Stimulated activated naive CD8-positive, alpha-beta T cell treated with anti-CD3 and anti-CD28 coated beads, Interleukin-15, Interleukin-2, amounts not matched to agents 100 ng/mL and 50 ng/mL, for 24 hours (primary cell): Measurements from ENCODE around the gene GAPDH.
"Not testable (repeated sequence)": the region's sequence is repeated elsewhere in the genome, so short reads cannot be mapped to it uniquely, and the experiment has no call there.

Source experiments
- H3K27ac Mint-ChIP-seq: one replicate; pipeline ENCODE4 v1.8.0; 2021; ENCODE audit warnings: mild to moderate bottlenecking, mixed read lengths
- H3K27me3 Mint-ChIP-seq: one replicate; pipeline ENCODE4 v1.8.0; 2021; ENCODE audit warnings: mixed read lengths
- H3K36me3 Mint-ChIP-seq: one replicate; pipeline ENCODE4 v1.8.0; 2021; ENCODE audit warnings: low read depth, mixed read lengths
- H3K4me1 Mint-ChIP-seq: one replicate; pipeline ENCODE4 v1.8.0; 2021; ENCODE audit warnings: low read depth, mixed read lengths
- H3K4me3 Mint-ChIP-seq: one replicate; pipeline ENCODE4 v1.8.0; 2021; ENCODE audit warnings: mild to moderate bottlenecking, mixed read lengths
- H3K9me3 Mint-ChIP-seq: one replicate; pipeline ENCODE4 v1.8.0; 2021; ENCODE audit warnings: mixed read lengths

The GAPDH gene

DNA sequence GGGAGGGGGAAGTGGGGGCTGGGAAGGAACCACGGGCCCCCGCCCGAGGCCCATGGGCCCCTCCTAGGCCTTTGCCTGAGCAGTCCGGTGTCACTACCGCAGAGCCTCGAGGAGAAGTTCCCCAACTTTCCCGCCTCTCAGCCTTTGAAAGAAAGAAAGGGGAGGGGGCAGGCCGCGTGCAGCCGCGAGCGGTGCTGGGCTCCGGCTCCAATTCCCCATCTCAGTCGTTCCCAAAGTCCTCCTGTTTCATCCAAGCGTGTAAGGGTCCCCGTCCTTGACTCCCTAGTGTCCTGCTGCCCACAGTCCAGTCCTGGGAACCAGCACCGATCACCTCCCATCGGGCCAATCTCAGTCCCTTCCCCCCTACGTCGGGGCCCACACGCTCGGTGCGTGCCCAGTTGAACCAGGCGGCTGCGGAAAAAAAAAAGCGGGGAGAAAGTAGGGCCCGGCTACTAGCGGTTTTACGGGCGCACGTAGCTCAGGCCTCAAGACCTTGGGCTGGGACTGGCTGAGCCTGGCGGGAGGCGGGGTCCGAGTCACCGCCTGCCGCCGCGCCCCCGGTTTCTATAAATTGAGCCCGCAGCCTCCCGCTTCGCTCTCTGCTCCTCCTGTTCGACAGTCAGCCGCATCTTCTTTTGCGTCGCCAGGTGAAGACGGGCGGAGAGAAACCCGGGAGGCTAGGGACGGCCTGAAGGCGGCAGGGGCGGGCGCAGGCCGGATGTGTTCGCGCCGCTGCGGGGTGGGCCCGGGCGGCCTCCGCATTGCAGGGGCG is at the start of gene GAPDH:
Gene GAPDH, plus strand, starts transcription at position 595 of the 772 bp plus-strand sequence. CDS start 316 bp downstream, outside the sequence.
- H3K27me3 Mint-ChIP-seq = no peaks in the 10 kb centered on the region
- peaks cover 81% of the 10 kb centered on the region for H3K36me3 Mint-ChIP-seq
- H3K4me3 Mint-ChIP-seq = peak within 1 kb of the TSS; percentile 99
- H3K4me1 Mint-ChIP-seq = peaks cover 63% of the 10 kb centered on the region
- no peaks in the 10 kb centered on the region for H3K9me3 Mint-ChIP-seq
- H3K27ac Mint-ChIP-seq = peak within 1 kb of the TSS; percentile 100

DNA sequence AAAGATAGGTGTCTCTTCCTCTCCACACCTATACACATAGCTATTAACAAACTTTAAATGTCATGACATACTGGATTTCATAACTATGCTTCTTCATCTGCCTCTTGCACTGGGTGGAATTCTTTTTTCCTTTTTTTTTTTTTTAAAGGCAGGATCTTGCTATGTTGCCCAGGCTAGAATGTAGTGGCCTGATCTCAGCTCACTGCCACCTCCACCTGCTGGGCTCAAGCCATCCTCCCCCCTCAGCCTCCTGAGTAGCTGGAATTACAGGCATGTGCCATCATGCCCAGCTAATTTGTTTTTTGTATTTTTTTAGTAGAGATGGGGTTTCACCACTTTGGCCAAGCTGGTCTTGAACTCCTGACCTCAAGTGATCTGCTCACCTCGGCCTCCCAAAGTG is 46.1 kb upstream of the GAPDH start:
- Mint-ChIP-seq H3K4me1 (peaks cover 12% of the 10 kb centered on the region), H3K36me3 (peaks cover 15% of the 10 kb centered on the region), H3K27ac (no peak overlapping the region), H3K27me3 (no peaks in the 10 kb centered on the region), H3K9me3 (no peaks in the 10 kb centered on the region), H3K4me3 (no peak overlapping the region)

DNA sequence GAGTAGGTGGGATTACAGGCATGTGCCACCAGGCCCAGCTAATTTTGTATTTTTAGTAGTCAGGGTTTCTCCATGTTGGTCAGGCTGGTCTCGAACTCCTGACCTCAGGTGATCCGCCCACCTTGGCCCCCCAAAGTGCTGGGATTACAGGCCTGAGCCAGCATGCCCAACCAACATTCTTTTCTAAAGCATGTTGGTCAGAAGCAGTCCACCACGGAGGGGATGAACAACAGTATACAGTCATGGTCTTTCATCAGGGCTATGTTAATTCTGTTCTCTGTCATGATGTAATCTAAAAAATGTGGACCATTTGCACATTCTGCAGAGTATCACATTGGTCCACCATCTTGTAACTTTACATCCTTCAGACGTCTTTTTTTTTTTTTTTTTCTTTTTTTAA is 44.9 kb upstream of the GAPDH start:
- Mint-ChIP-seq H3K4me1 (peaks cover 16% of the 10 kb centered on the region), H3K36me3 (peaks cover 15% of the 10 kb centered on the region), H3K27ac (no peak overlapping the region), H3K27me3 (no peaks in the 10 kb centered on the region), H3K4me3 (no peak overlapping the region), H3K9me3 (no peaks in the 10 kb centered on the region)

DNA sequence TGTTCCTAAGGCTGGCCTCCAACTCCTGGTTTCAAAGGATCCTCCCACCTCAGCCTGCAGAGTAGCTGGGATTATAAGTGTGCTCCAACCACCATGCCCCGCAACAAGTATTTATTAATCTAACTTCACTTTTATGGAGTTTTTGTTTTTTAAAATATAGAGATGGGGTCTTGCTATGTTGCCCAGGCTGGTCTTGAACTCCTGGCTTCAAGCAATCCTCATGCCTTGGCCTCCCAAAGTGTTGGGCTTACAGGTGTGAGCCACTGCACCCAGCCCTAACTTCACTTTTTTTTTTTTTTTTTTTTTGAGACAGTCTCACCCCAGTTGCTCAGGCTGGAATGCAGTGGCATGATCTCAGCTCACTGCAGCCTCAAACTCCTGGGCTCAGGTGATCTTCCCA is 43.6 kb upstream of the GAPDH start:
- H3K4me3 Mint-ChIP-seq, H3K27me3 Mint-ChIP-seq, H3K27ac Mint-ChIP-seq, H3K9me3 Mint-ChIP-seq: not testable (repeated sequence)
- Mint-ChIP-seq H3K4me1 (peaks cover 24% of the 10 kb centered on the region), H3K36me3 (peaks cover 23% of the 10 kb centered on the region)

DNA sequence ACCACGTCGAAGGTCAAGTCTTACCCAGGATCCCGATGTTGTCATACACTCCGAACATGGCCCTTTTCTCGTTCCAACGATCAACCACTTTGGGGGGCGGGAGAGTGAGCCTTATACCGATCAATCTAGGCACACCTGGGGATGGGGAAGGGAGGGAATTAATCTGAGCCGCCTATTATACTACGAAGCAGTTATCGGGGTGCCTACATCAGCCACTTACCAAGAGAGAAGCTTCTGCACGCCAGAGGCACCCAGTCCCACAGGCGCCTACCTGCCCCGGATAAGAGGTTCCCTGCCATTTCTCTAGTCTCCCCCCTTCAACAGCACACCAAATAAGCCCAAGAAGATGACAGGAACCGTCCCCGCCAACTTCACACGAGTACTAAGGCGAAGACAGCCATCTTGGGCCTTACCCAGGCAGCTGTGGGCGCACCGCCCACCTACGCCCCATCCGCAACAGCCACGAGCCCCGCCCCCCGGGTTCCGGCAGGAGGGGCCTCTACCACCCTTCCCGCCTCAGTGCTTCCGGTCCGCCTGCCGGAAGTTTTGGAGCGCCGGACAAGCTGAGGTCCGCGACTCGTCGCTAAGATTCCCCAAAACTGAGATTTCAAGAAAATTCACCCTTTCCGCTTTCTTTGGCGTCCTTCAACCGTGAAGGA is 41.4 kb upstream of the GAPDH start, which contains the start of gene MRPL51:
Gene MRPL51, minus strand, starts transcription at position 425 of the 659 bp plus-strand sequence. Its CDS starts 126 bp downstream, at position 299.
- peak within 1 kb of the TSS; percentile 97 for H3K27ac Mint-ChIP-seq
- H3K4me3 Mint-ChIP-seq = peak within 1 kb of the TSS; percentile 93
- H3K4me1 Mint-ChIP-seq = peaks cover 41% of the 10 kb centered on the region
- H3K9me3 Mint-ChIP-seq = no peaks in the 10 kb centered on the region
- peaks cover 32% of the 10 kb centered on the region for H3K36me3 Mint-ChIP-seq
- H3K27me3 Mint-ChIP-seq = no peaks in the 10 kb centered on the region

DNA sequence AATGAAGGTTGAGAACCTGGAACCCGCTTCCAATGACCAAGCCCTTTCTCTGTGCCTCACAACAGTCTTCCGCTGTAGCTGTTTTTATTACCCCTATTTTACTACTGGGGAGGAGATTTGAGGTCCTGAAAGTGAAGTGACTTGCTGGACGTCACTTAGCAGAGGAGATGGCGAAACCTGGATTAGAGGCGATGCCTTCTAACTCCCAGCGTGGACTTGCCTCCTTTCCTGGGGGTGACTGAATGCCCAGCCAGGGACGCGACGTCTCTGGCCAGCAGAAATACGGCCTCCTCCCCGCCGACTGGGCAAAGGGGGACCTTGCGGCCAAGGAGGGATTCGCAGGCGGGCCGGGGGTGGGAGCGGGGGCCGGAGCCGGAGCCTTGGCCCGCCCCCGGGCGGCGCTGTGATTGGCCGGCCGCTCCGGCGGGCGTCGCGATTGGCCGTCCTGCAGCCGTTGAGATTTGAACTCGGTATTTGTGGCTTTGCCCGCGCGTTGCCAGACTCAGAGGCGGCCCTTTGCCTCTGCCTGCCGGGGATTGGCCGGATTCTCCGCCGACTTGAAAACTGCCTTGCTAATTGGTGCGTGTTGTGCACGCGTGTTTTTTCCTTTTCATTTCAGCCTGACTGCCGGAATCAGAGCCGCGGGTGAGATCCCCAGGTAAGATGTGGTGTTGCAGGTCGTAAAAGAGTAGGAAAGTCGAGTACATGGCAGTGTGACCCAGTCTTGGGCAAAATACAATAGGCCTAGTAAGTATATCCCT is 40.6 kb upstream of the GAPDH start, which contains the start of gene NCAPD2:
Gene NCAPD2, plus strand, starts transcription at position 606 of the 761 bp plus-strand sequence. CDS start 997 bp downstream, outside the sequence.
- Mint-ChIP-seq H3K4me1 (peaks cover 45% of the 10 kb centered on the region), H3K36me3 (peaks cover 37% of the 10 kb centered on the region), H3K27me3 (no peaks in the 10 kb centered on the region), H3K4me3 (peak within 1 kb of the TSS; percentile 93), H3K27ac (peak within 1 kb of the TSS; percentile 97), H3K9me3 (no peaks in the 10 kb centered on the region)

DNA sequence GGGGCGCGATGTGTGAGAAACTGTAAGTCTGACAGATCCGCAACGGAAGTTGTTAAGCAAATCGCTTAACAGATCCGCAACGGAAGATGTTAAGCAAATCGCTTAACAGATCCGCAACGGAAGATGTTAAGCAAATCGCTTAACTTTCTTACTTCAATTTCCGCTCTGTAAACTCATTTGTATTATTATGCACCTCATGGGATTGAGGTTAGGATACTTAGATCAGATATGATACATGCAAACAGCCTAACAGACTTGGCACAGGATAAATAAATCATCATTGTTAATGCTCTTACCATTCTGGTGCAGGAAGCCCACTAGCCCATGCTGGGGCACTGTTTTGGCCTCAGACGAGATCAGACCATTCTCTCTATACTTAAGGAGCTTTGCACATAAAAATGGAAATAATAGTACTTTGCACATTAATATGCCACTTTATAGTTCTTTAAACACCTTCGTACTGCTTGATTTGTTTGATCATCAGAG is 40.0 kb upstream of the GAPDH start:
- peaks cover 45% of the 10 kb centered on the region for H3K4me1 Mint-ChIP-seq
- H3K36me3 Mint-ChIP-seq = peaks cover 43% of the 10 kb centered on the region
- peak overlapping the region; percentile 93 for H3K4me3 Mint-ChIP-seq
- H3K27ac Mint-ChIP-seq = peak overlapping the region; percentile 97
- H3K9me3 Mint-ChIP-seq = no peaks in the 10 kb centered on the region
- no peaks in the 10 kb centered on the region for H3K27me3 Mint-ChIP-seq

DNA sequence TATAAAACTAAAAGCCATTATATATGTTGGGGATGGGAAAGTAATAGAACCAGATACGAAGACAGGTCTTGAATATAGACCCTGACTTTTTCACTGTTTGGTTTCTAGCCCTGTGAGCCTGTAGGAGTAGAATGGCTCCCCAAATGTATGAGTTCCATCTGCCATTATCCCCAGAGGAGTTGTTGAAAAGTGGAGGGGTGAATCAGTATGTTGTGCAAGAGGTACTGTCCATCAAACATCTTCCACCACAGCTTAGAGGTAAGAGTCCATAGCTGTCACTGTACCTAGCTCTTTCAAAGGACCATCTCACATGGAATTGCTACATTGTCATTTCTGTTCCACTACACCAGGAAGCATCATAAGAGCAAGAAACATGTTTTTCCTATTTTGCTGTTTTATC is 39.3 kb upstream of the GAPDH start:
- peaks cover 48% of the 10 kb centered on the region for H3K36me3 Mint-ChIP-seq
- peak overlapping the region; percentile 93 for H3K4me3 Mint-ChIP-seq
- no peaks in the 10 kb centered on the region for H3K9me3 Mint-ChIP-seq
- H3K4me1 Mint-ChIP-seq = peaks cover 45% of the 10 kb centered on the region
- H3K27ac Mint-ChIP-seq = peak overlapping the region; percentile 97
- no peaks in the 10 kb centered on the region for H3K27me3 Mint-ChIP-seq

DNA sequence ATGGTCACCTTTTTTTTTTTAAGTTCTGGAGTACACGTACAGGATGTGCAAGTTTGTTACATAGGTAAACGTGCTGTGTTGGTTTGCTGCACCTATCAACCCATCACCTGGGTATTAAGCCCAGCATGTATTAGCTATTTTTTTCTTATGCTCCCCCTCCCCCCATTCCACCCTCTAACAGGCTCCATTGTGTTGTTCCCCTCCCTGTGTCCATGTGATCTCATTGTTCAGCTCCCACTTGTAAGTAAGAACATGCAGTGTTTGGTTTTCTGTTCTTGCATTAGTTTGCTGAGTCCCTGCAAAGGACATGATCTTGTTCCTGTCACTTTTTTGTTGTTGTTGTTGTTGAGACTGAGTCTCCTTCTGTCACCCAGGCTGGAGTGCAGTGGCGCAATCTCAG is 37.0 kb upstream of the GAPDH start:
- not testable (repeated sequence) for H3K4me3 Mint-ChIP-seq, H3K9me3 Mint-ChIP-seq, H3K27me3 Mint-ChIP-seq
- H3K4me1 Mint-ChIP-seq = peaks cover 37% of the 10 kb centered on the region
- H3K27ac Mint-ChIP-seq = peak overlapping the region; percentile 64
- peaks cover 35% of the 10 kb centered on the region for H3K36me3 Mint-ChIP-seq

DNA sequence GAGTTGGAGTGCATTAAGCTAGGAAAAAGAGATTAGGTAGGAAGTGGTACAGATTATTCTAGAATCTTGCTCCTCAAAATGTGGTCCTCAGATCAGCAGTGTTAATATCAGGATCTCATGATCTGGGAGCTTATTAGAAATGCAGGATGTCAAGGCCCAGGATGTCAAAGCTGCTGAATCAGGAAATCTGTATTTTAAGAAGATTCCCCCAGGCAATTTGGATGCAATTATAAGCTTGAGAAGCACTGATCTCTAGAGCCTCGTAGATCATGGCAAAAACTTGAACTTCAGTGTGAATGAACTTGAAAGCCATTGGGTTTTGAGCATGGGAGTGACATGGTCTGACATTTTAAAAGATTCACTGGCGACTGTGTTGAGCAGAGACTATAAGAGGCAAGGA is 33.9 kb upstream of the GAPDH start:
- H3K4me1 Mint-ChIP-seq = peaks cover 23% of the 10 kb centered on the region
- no peak overlapping the region for H3K27ac Mint-ChIP-seq
- no peaks in the 10 kb centered on the region for H3K27me3 Mint-ChIP-seq
- peaks cover 37% of the 10 kb centered on the region for H3K36me3 Mint-ChIP-seq
- no peak overlapping the region for H3K4me3 Mint-ChIP-seq
- H3K9me3 Mint-ChIP-seq = no peaks in the 10 kb centered on the region

DNA sequence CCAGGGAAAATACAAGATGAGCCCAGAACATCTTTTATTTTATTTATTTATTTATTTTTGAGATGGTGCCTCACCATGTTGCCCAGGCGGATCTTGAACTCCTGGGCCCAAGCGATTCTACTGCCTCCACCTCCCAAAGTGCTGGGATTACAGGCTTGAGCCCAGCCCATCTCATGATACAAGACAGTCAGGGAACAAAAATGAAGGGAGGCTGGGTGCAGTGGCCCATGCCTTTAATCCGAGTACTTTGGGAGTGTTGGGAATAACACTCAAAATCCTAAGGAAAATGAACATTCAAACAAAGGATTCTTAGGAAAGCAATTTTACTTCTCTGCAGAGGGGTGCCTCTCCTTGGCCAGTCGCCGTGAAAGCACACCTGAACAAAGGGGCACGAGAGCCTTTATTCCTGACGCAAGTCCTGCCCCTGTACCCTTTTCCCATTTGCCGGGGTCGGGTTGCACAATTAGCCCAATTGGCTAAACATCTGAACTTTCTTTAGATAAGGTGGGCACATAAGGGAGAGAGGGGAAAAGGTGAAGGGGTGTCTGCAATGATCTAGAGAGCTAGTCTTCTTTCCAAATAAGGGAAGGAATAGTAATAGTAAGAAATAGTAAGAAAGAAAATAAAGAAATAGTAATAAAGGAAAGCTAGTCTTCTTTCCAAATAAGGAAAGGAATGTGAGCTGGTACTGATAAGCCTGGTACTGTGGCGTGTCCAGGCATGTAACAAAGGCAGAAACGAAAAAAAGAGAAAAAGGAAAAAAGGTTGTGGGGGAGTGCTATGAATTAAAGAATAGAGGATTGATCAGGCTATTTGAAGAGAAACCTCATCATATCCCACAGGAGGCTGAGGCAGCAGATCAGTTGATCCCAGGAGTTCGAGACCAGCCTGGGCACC is 27.0 kb upstream of the GAPDH start:
- H3K4me3 Mint-ChIP-seq = no peak overlapping the region
- no peaks in the 10 kb centered on the region for H3K4me1 Mint-ChIP-seq
- no peaks in the 10 kb centered on the region for H3K27me3 Mint-ChIP-seq
- H3K36me3 Mint-ChIP-seq = peaks cover 53% of the 10 kb centered on the region
- no peaks in the 10 kb centered on the region for H3K9me3 Mint-ChIP-seq
- no peak overlapping the region for H3K27ac Mint-ChIP-seq

DNA sequence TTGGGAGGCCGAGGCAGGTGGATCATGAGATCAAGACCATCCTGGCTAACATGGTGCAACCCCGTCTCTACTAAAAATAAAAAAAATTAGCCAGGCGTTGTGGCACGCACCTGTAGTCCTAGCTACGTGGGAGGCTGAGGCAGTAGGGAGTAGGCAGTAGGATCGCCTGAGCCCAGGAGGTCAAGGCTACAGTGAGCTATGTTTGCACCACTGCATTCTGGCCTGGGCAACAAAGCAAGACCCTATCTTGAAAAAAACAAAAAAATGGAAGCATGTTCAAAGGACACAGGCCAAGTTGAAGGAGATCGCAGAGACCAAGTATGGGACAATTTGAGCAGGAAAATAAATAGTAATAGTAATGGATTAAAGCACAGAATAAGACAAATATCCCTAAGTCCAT is 26.2 kb upstream of the GAPDH start:
- Mint-ChIP-seq H3K27ac (peak overlapping the region; percentile 10), H3K4me1 (no peaks in the 10 kb centered on the region), H3K36me3 (peaks cover 58% of the 10 kb centered on the region), H3K27me3 (no peaks in the 10 kb centered on the region), H3K9me3 (no peaks in the 10 kb centered on the region), H3K4me3 (no peak overlapping the region)

DNA sequence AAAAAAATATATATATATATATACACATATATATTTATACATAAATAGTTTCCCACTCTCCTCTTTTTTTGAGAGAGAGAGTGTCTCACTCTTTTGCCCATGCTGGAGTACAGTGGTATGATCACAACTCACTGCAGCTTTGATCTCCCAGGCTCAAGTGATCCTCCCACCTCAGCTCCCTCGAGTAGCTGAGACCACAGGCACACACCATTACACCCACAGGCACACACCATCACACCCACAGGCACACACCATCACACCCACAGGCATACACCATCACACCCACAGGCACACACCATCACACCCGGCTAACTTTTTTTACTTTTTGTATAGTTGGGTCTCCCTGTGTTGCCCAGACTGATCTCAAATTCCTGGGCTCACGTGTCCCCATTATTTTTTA is 14.1 kb upstream of the GAPDH start:
- Mint-ChIP-seq H3K36me3 (peaks cover 83% of the 10 kb centered on the region), H3K27ac (no peak overlapping the region), H3K27me3 (no peaks in the 10 kb centered on the region), H3K4me1 (peaks cover 8% of the 10 kb centered on the region), H3K9me3 (no peaks in the 10 kb centered on the region), H3K4me3 (no peak overlapping the region)

DNA sequence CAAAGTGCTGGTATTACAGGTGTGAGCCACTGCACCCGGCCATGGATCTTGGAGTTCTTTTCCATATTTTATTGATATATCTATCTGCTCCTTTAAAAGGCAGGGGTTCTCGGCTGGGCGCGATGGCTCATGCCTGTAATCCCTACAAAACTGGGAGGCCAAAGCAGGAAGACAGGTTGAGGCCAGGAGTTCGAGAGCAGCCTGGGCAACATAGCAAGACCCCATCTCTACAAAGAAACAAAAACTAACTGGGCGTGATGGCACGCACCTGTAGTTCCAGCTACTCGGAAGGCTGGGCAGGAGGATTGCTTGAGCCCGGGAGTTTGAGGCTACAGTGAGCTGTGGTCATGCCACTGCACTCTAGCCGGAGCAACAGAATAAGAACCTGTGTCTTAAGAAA is 12.1 kb upstream of the GAPDH start:
- no peaks in the 10 kb centered on the region for H3K27me3 Mint-ChIP-seq
- no peak overlapping the region for H3K4me3 Mint-ChIP-seq
- no peak overlapping the region for H3K27ac Mint-ChIP-seq
- H3K4me1 Mint-ChIP-seq = peaks cover 8% of the 10 kb centered on the region
- H3K9me3 Mint-ChIP-seq = no peaks in the 10 kb centered on the region
- peaks cover 86% of the 10 kb centered on the region for H3K36me3 Mint-ChIP-seq
